SK-N-SH treated with all-trans-retinoic acid at 6 μM for 48 hours (cell line): Measurements from ENCODE around the gene MTARC2.

Experiments
- ATAC-seq: fragments of 200-7000 bp; cut with Tn5 transposase; 3 replicates; pipeline ENCODE4 v1.9.1; 2020; ENCODE audit warnings: mild to moderate bottlenecking, moderate library complexity
- ARNTL ChIP-seq: fragments of 450-650 bp; formaldehyde crosslinking; IDR thresholded peaks from 2 replicates; pipeline ENCODE4 v1.5.0; 2020; ENCODE audit warnings: low read depth, mild to moderate bottlenecking, moderate library complexity, borderline replicate concordance
- BACH2 ChIP-seq: fragments of 250-450 bp; sonication (Bioruptor Pico); IDR thresholded peaks from 2 replicates; pipeline ENCODE4 v1.9.0; 2021; ENCODE audit warnings: mild to moderate bottlenecking, borderline replicate concordance
- CSDC2 ChIP-seq: fragments of 250-450 bp; sonication (Bioruptor Pico); IDR thresholded peaks from 2 replicates; pipeline ENCODE4 v1.5.0; 2020; ENCODE audit warnings: mild to moderate bottlenecking, moderate library complexity
- ESRRG ChIP-seq: fragments of 250-450 bp; sonication (Bioruptor Pico); IDR thresholded peaks from 2 replicates; pipeline ENCODE4 v1.6.1; 2021; ENCODE audit warnings: mild to moderate bottlenecking
- GLIS3 ChIP-seq: fragments of 250-450 bp; sonication (Bioruptor Pico); IDR thresholded peaks from 2 replicates; pipeline ENCODE4 v1.5.0; 2020; ENCODE audit warnings: mild to moderate bottlenecking, moderate library complexity
- ISL1 ChIP-seq: fragments of 250-450 bp; sonication (Bioruptor Pico); IDR thresholded peaks from 2 replicates; pipeline ENCODE4 v2.1.2; 2022; ENCODE audit warnings: mild to moderate bottlenecking, moderate library complexity
- OSR1 ChIP-seq: fragments of 250-450 bp; sonication (Bioruptor Pico); IDR thresholded peaks from 2 replicates; pipeline ENCODE4 v1.8.0; 2022; ENCODE audit warnings: moderate library complexity, mild to moderate bottlenecking, inconsistent platforms
- PATZ1 ChIP-seq: fragments of 250-450 bp; sonication (Bioruptor Pico); IDR thresholded peaks from 2 replicates; pipeline ENCODE4 v1.8.0; 2020; ENCODE audit warnings: mild to moderate bottlenecking, moderate library complexity, borderline replicate concordance
- PPARA ChIP-seq: fragments of 250-450 bp; sonication (Bioruptor Pico); IDR thresholded peaks from 2 replicates; pipeline ENCODE4 v1.5.0; 2020; ENCODE audit warnings: mild to moderate bottlenecking, borderline replicate concordance
- RARB ChIP-seq: fragments of 250-450 bp; sonication (Bioruptor Pico); IDR thresholded peaks from 2 replicates; pipeline ENCODE4 v1.8.0; 2021; ENCODE audit warnings: mild to moderate bottlenecking, moderate library complexity
- TOX ChIP-seq: fragments of 250-450 bp; sonication (Bioruptor Pico); IDR thresholded peaks from 2 replicates; pipeline ENCODE4 v1.8.0; 2021; ENCODE audit warnings: mild to moderate bottlenecking, moderate library complexity, borderline replicate concordance
- ZC3H10 ChIP-seq: fragments of 250-450 bp; sonication (Bioruptor Pico); IDR thresholded peaks from 2 replicates; pipeline ENCODE4 v1.5.1; 2021; ENCODE audit warnings: mild to moderate bottlenecking, moderate library complexity
- ZFP3 ChIP-seq: fragments of 250-450 bp; sonication (Bioruptor Pico); IDR thresholded peaks from 2 replicates; pipeline ENCODE4 v1.5.0; 2020; ENCODE audit warnings: mild to moderate bottlenecking, moderate library complexity
- ZFP30 ChIP-seq: fragments of 450-650 bp; formaldehyde crosslinking; IDR thresholded peaks from 2 replicates; pipeline ENCODE4 v1.5.0; 2022; ENCODE audit warnings: mild to moderate bottlenecking, moderate library complexity
- TF ChIP-seq, protein P1 (sequence below): fragments of 250-450 bp; sonication (Bioruptor Pico); IDR thresholded peaks from 2 replicates; pipeline ENCODE4 v1.5.0; 2020; ENCODE audit warnings: mild to moderate bottlenecking, moderate library complexity
- TF ChIP-seq, protein P2 (sequence below): fragments of 250-450 bp; sonication (Bioruptor Pico); IDR thresholded peaks from 2 replicates; pipeline ENCODE4 v1.8.0; 2021; ENCODE audit warnings: low read depth, mild to moderate bottlenecking, moderate library complexity, borderline replicate concordance

MTARC2 gene

DNA sequence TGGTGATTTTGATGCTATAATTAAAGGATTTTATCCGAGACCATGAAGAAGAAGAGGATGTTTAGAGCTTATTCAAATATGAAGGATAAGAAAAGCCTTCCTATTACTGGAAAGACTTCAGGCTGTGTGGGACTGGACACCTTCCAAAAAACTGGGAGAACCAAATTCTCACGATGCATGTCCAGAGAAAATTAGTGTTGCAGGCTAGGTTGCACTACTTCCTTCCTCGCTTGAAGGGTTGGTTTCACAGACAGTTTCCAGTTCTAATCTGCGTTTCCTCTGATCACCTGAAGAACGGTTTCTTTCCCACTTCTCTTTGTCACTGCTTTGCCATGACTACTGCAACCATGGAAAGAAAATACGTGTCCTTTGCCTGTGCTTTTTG is 2.0 kb downstream of the MTARC2 start (continued):
- TF ChIP-seq, protein P1, sequence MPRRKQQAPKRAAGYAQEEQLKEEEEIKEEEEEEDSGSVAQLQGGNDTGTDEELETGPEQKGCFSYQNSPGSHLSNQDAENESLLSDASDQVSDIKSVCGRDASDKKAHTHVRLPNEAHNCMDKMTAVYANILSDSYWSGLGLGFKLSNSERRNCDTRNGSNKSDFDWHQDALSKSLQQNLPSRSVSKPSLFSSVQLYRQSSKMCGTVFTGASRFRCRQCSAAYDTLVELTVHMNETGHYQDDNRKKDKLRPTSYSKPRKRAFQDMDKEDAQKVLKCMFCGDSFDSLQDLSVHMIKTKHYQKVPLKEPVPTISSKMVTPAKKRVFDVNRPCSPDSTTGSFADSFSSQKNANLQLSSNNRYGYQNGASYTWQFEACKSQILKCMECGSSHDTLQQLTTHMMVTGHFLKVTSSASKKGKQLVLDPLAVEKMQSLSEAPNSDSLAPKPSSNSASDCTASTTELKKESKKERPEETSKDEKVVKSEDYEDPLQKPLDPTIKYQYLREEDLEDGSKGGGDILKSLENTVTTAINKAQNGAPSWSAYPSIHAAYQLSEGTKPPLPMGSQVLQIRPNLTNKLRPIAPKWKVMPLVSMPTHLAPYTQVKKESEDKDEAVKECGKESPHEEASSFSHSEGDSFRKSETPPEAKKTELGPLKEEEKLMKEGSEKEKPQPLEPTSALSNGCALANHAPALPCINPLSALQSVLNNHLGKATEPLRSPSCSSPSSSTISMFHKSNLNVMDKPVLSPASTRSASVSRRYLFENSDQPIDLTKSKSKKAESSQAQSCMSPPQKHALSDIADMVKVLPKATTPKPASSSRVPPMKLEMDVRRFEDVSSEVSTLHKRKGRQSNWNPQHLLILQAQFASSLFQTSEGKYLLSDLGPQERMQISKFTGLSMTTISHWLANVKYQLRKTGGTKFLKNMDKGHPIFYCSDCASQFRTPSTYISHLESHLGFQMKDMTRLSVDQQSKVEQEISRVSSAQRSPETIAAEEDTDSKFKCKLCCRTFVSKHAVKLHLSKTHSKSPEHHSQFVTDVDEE (CRISPR knock-in tag): no peak
- no peak for TF ChIP-seq ISL1 (CRISPR knock-in tag)
- no peak for TF ChIP-seq BACH2 (CRISPR knock-in tag)
- no peak for TF ChIP-seq GLIS3 (CRISPR knock-in tag)
- no peak for TF ChIP-seq ESRRG (CRISPR knock-in tag)
- TF ChIP-seq RARB: no peak

- no peak for ATAC-seq
- TF ChIP-seq PATZ1 (CRISPR knock-in tag) (no peak), RARB (no peak), ZFP3 (CRISPR knock-in tag) (no peak), ISL1 (CRISPR knock-in tag) (no peak)
These were observed 3.0 kb downstream of the MTARC2 start for GRCh38 chr1:220751111-220751510.

DNA sequence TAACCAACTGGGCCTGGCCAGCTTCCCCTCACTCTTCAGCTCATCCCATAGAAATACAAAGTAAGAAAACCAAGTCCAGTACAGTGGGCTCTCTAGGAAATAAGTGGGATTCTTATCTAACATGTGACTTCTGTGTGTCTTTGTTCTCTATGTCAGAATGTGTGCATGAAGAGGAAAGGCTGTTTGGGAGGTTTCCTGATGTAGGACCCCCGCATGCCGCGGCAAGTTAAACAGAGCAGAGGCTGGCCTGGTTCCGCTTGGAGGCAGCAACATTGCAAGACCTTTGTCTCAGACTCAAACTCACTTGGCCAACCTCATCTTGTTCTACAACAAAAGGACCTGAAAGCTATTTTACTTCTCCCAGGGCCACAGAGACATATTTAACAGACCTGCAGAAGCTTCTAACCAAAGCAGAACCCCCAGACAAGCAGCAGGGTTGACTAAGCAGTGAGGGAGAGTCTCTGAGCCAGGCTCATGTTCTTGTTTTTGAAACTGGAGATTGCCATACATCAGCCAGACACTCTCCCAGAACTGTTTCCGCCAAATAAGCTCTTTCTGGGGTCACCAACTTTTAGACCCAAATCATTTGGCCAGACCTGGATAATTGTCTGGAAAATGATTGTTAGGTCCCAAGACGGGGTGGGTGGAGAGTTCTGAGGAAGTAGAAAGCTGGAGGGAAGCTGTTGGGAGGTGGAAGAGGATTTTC is 6.2 kb downstream of the MTARC2 start:
- no peak for ATAC-seq
- TF ChIP-seq GLIS3 (CRISPR knock-in tag): no peak
- no peak for TF ChIP-seq PATZ1 (CRISPR knock-in tag)
- no peak for TF ChIP-seq ARNTL (CRISPR knock-in tag)
- TF ChIP-seq CSDC2 (CRISPR knock-in tag): no peak
- no peak for TF ChIP-seq ESRRG (CRISPR knock-in tag)
- no peak for TF ChIP-seq ZFP3 (CRISPR knock-in tag)

- TF ChIP-seq TOX (CRISPR knock-in tag) (no peak), ZFP3 (CRISPR knock-in tag) (no peak), OSR1 (CRISPR knock-in tag) (no peak), ISL1 (CRISPR knock-in tag) (no peak), PPARA (CRISPR knock-in tag) (no peak), ZC3H10 (no peak)
- TF ChIP-seq, protein P1 (CRISPR knock-in tag): no peak
- no peak for ATAC-seq
These were observed 6.8 kb downstream of the MTARC2 start for GRCh38 chr1:220754918-220755295.

DNA sequence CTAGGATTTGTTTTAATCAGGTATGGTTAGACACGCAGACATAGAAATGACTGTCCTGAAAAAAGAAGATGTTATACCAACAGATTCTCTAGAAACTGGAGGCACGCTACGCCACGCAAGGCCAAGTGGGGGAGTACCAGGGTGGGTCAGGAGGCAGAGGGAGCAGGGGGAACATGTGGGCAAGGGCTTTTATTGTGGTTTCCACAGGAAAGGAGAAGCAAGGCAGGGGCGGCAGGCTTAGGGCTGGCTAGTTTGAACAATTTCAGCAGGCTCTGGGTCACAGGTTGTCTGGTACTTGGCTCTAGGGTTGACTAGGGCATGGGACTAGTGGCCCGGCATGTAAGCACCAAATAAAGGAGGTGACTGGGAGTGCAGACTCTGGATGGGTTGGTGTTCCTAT is 7.2 kb downstream of the MTARC2 start:
- TF ChIP-seq PPARA (CRISPR knock-in tag) (no peak), CSDC2 (CRISPR knock-in tag) (no peak), ARNTL (CRISPR knock-in tag) (no peak), BACH2 (CRISPR knock-in tag) (no peak), ZC3H10 (no peak), ZFP30 (CRISPR knock-in tag) (no peak), PATZ1 (CRISPR knock-in tag) (no peak)
- TF ChIP-seq, protein P2, sequence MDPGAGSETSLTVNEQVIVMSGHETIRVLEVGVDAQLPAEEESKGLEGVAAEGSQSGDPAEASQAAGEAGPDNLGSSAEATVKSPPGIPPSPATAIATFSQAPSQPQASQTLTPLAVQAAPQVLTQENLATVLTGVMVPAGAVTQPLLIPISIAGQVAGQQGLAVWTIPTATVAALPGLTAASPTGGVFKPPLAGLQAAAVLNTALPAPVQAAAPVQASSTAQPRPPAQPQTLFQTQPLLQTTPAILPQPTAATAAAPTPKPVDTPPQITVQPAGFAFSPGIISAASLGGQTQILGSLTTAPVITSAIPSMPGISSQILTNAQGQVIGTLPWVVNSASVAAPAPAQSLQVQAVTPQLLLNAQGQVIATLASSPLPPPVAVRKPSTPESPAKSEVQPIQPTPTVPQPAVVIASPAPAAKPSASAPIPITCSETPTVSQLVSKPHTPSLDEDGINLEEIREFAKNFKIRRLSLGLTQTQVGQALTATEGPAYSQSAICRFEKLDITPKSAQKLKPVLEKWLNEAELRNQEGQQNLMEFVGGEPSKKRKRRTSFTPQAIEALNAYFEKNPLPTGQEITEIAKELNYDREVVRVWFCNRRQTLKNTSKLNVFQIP (CRISPR knock-in tag): no peak
- no peak for ATAC-seq
